Subcutaneous abdominal adipose tissue (tissue), 5 donors: ENCODE data around the gene PTPN5.

Experiments used
- H3K27ac ChIP-seq: one replicate; pipeline ENCODE4 v1.7.0; 2013; ENCODE audit warnings: low read depth, mild to moderate bottlenecking, inconsistent platforms, low read length, moderate library complexity
- H3K27me3 ChIP-seq, 5 donors: one replicate each; pipeline ENCODE4 v1.7.0; 2013; ENCODE audit warnings: low read length in 5 of 5, inconsistent platforms in 1 of 5; ENCODE audit not compliant: control insufficient read depth in 5 of 5, insufficient read depth in 4 of 5
- H3K36me3 ChIP-seq, 5 donors: one replicate each; pipeline ENCODE4 v1.7.0; 2013; ENCODE audit warnings: low read length in 5 of 5; ENCODE audit not compliant: control insufficient read depth in 5 of 5, insufficient read depth in 5 of 5
- H3K4me1 ChIP-seq, 5 donors: one replicate each; pipeline ENCODE4 v1.7.0; 2013; ENCODE audit warnings: low read length in 5 of 5, mild to moderate bottlenecking in 3 of 5, moderate library complexity in 1 of 5; ENCODE audit not compliant: control insufficient read depth in 5 of 5, insufficient read depth in 5 of 5
- H3K4me3 ChIP-seq, 5 donors: one replicate each; pipeline ENCODE4 v1.7.0; 2013; ENCODE audit warnings: low read length in 5 of 5, low read depth in 1 of 5
- H3K9ac ChIP-seq, 5 donors: one replicate each; pipeline ENCODE4 v1.7.0; 2013; ENCODE audit warnings: low read length in 5 of 5, mild to moderate bottlenecking in 4 of 5, moderate library complexity in 3 of 5
- H3K9me3 ChIP-seq, 5 donors: one replicate each; pipeline ENCODE4 v1.7.0; 2013; ENCODE audit warnings: low read length in 5 of 5; ENCODE audit not compliant: control insufficient read depth in 5 of 5
- donor health status: healthy.
- donor health status: healthy.
- donor health status: healthy.
- donor health status: healthy.
- donor health status: healthy.

Gene PTPN5

GRCh38 chr11:18791969-18792628, 501 bp upstream of the PTPN5 start:
- no peak overlapping the region for H3K27ac ChIP-seq
- H3K36me3 ChIP-seq: no peaks in the 10 kb centered on the region
- H3K9ac ChIP-seq: no peak overlapping the region
- peaks cover 11 to 41% (median 33%) of the 10 kb centered on the region in 5 donors for H3K27me3 ChIP-seq
- H3K9me3 ChIP-seq: no peaks in the 10 kb centered on the region
- peak overlapping the region in 3 of 5 donors; percentile 11 to 44 (median 42) for H3K4me3 ChIP-seq
- peaks cover 0 to 14% (median 13%) of the 10 kb centered on the region in 5 donors for H3K4me1 ChIP-seq

GRCh38 chr11:18790883-18791206, 753 bp downstream of the PTPN5 start:
- H3K27ac ChIP-seq: no peak overlapping the region
- H3K9ac ChIP-seq: no peak overlapping the region
- H3K4me3 ChIP-seq: no peak overlapping the region
- H3K9me3 ChIP-seq: no peaks in the 10 kb centered on the region
- peaks cover 11 to 41% (median 33%) of the 10 kb centered on the region in 5 donors for H3K27me3 ChIP-seq
- H3K36me3 ChIP-seq: no peaks in the 10 kb centered on the region
- peaks cover 0 to 14% (median 13%) of the 10 kb centered on the region in 5 donors for H3K4me1 ChIP-seq

DNA sequence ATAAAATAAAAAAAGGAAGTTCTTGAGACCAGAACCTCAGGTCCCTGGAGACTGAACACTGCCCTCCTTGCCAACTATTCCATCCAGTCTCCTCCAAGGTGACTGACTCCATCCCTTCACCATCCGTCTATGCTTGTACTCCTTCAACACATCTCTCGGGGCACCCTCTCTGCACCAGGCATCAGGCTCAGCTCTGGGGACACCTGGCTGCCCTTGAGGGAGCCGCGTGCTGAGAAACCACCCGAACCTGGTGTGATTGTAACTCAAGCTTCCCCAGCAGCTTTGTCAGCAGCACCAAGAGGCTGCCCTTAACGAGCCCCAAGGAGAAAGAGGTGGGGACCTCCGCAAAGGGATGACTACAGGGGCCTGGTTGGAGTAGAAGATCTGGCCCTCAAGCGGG, 1.7 kb downstream of the PTPN5 start:
- Histone ChIP-seq H3K36me3 (no peaks in the 10 kb centered on the region), H3K4me3 (no peak overlapping the region), H3K27me3 (peaks cover 11 to 40% (median 33%) of the 10 kb centered on the region in 5 donors), H3K9me3 (no peaks in the 10 kb centered on the region), H3K4me1 (peaks cover 0 to 14% (median 13%) of the 10 kb centered on the region in 5 donors), H3K27ac (no peak overlapping the region), H3K9ac (no peak overlapping the region)

GRCh38 chr11:18785411-18785810, 6.2 kb downstream of the PTPN5 start:
- H3K27me3 ChIP-seq: peaks cover 3 to 14% (median 7%) of the 10 kb centered on the region in 5 donors
- H3K36me3 ChIP-seq: no peaks in the 10 kb centered on the region
- no peaks in the 10 kb centered on the region for H3K9me3 ChIP-seq
- no peak overlapping the region for H3K4me3 ChIP-seq
- H3K9ac ChIP-seq: no peak overlapping the region
- H3K27ac ChIP-seq: no peak overlapping the region
- peaks cover 0 to 4% (median 0%) of the 10 kb centered on the region in 5 donors for H3K4me1 ChIP-seq

- Histone ChIP-seq H3K4me3 (no peak overlapping the region), H3K4me1 (peaks cover 0 to 7% (median 0%) of the 10 kb centered on the region in 5 donors), H3K9me3 (no peaks in the 10 kb centered on the region), H3K27me3 (peaks cover 0 to 7% (median 3%) of the 10 kb centered on the region in 5 donors), H3K36me3 (no peaks in the 10 kb centered on the region), H3K9ac (no peak overlapping the region), H3K27ac (no peak overlapping the region)
These were observed 10.7 kb downstream of the PTPN5 start for GRCh38 chr11:18780896-18781295.

- Histone ChIP-seq H3K27ac (no peak overlapping the region), H3K9ac (no peak overlapping the region), H3K9me3 (no peaks in the 10 kb centered on the region), H3K27me3 (peaks cover 0 to 7% (median 3%) of the 10 kb centered on the region in 5 donors), H3K4me3 (no peak overlapping the region), H3K36me3 (no peaks in the 10 kb centered on the region), H3K4me1 (peaks cover 0 to 7% (median 0%) of the 10 kb centered on the region in 5 donors)
These were observed 11.3 kb downstream of the PTPN5 start for GRCh38 chr11:18780329-18780728.

GRCh38 chr11:18778468-18778867, 13.1 kb downstream of the PTPN5 start:
- peaks cover 0 to 7% (median 0%) of the 10 kb centered on the region in 5 donors for H3K4me1 ChIP-seq
- peaks cover 0 to 7% (median 4%) of the 10 kb centered on the region in 5 donors for H3K27me3 ChIP-seq
- no peak overlapping the region for H3K27ac ChIP-seq
- H3K9me3 ChIP-seq: no peaks in the 10 kb centered on the region
- H3K36me3 ChIP-seq: no peaks in the 10 kb centered on the region
- no peak overlapping the region for H3K4me3 ChIP-seq
- H3K9ac ChIP-seq: no peak overlapping the region

GRCh38 chr11:18776324-18776723, 15.3 kb downstream of the PTPN5 start:
- Histone ChIP-seq H3K36me3 (no peaks in the 10 kb centered on the region), H3K27ac (no peak overlapping the region), H3K9ac (no peak overlapping the region), H3K4me1 (peaks cover 0 to 7% (median 0%) of the 10 kb centered on the region in 5 donors), H3K27me3 (peaks cover 0 to 11% (median 3%) of the 10 kb centered on the region in 5 donors), H3K4me3 (no peak overlapping the region), H3K9me3 (no peaks in the 10 kb centered on the region)

DNA sequence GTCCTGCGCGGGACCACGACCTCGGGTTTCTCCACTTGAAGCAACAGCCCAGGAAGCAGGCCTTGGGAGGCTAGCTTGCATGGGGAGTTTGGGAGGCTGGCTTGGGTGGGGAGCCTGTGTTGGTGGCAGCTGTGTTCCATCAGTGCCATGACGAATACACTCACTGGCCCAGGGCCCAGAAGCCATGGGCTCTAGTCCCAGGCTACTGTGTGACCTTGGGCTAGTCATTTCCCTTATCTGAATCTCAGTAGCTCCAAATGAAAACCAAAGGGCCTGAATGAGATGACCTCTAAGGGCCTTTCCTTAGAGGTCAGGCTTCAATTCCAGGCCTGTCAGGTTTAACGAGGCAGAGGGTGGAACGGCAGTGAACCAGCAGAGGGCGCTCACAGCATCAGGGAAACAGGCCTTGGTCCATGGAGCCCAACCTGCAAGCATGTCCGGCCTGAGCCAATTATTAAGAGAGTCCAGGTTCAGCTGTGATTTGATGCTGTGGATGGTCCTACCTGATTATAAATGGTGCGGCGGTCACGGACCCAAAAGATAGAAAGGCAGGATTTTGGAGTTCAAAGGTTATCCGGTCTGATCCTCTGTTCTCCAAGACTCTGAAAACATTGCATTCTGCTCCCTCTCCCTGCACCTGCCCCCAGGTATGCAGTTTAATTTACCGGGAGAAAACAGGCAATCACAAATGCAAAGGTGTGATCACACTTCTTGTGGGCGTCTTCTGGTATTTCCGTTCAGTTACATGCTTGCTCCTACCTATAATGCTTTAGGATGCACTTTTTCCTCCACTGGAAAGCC, 15.9 kb downstream of the PTPN5 start:
- Histone ChIP-seq H3K4me3 (no peak overlapping the region), H3K9me3 (no peaks in the 10 kb centered on the region), H3K36me3 (no peaks in the 10 kb centered on the region), H3K27me3 (peaks cover 0 to 11% (median 7%) of the 10 kb centered on the region in 5 donors), H3K9ac (no peak overlapping the region), H3K27ac (no peak overlapping the region), H3K4me1 (peaks cover 0 to 6% (median 0%) of the 10 kb centered on the region in 5 donors)

- Histone ChIP-seq H3K4me1 (peaks cover 0 to 2% (median 0%) of the 10 kb centered on the region in 5 donors), H3K9me3 (no peaks in the 10 kb centered on the region), H3K36me3 (no peaks in the 10 kb centered on the region), H3K9ac (no peak overlapping the region), H3K4me3 (no peak overlapping the region), H3K27ac (no peak overlapping the region), H3K27me3 (peaks cover 0 to 11% (median 7%) of the 10 kb centered on the region in 5 donors)
These were observed 16.8 kb downstream of the PTPN5 start for GRCh38 chr11:18774801-18775200.
